K562 (cell line): ENCODE data around the gene HTR3C. TPM values are rescaled to one million over a fixed set of nuclear protein-coding genes. Genes with fewer than 3 reads are reported as not detected.
A peak's percentile ranks its signal among the peaks of the same experiment; 100 is the strongest.

Experiments used
- ATAC-seq: fragments of 200-7000 bp; cut with Tn5 transposase; 3 replicates; pipeline ENCODE4 v1.9.1; 2020; ENCODE audit warnings: moderate library complexity
- BruUV-seq: library from RNA; stranded (reverse); fragments of 400-500 nt; replicated peaks from 2 replicates; lab custom pipeline; 2021; lab: Mats Ljungman, UMichigan
- CTCF ChIA-PET: fragments of 300-600 bp; formaldehyde crosslinking; extraction: SDS; loops from one replicate; lab custom pipeline; 2021; ENCODE audit warnings: low intra/inter-chr PET ratio; lab: Yijun Ruan, JAX
- POLR2A ChIA-PET: fragments of 300-600, 350-650 bp; sonication (Branson Sonifier 250); formaldehyde crosslinking; extraction: SDS; loops from one replicate; lab custom pipeline; 2021; ENCODE audit warnings: antibody characterized with exemption, inconsistent platforms; lab: Yijun Ruan, JAX
- DNase-seq, 4 experiments: peaks; one replicate each; pipeline versions ENCODE4 v3.0.0 to v3.0.0-alpha.2; 2011 to 2018; ENCODE audit warnings: low spot score in 3 of 4, mixed read lengths in 3 of 4; ENCODE audit errors: extremely low read depth in 1 of 4
- FAIRE-seq: peaks from 2 replicates; lab custom pipeline; 2011; peaks lifted over from hg19 to GRCh38; lab: Jason Lieb, UNC
- H2AFZ ChIP-seq: 2 replicates; pipeline ENCODE4 v1.6.0; 2011; ENCODE audit warnings: low read depth, low read length, control low read depth, inconsistent platforms
- H3K27ac ChIP-seq: fragments of 200-600 bp; 3 replicates; pipeline ENCODE4 v1.8.0; 2011; ENCODE audit warnings: low read depth, mild to moderate bottlenecking, control low read depth, inconsistent platforms, low read length, moderate library complexity, mixed read lengths; ENCODE audit errors: extremely low read depth
- H3K27me3 ChIP-seq, 2 experiments: fragments of 300-600 bp in 1 of 2; 2 replicates in 1 of 2; 3 replicates in 1 of 2; pipeline versions ENCODE4 v1.6.0 to v1.8.0; 2011; ENCODE audit warnings: inconsistent platforms in 2 of 2, low read length in 2 of 2, mild to moderate bottlenecking in 1 of 2, mixed read lengths in 1 of 2, moderate library complexity in 1 of 2; ENCODE audit not compliant: control insufficient read depth in 2 of 2, insufficient read depth in 2 of 2
- H3K36me3 ChIP-seq: fragments of 300-600 bp; 3 replicates; pipeline ENCODE4 v1.8.0; 2011; ENCODE audit warnings: mild to moderate bottlenecking, low read length, inconsistent platforms; ENCODE audit not compliant: control insufficient read depth, insufficient read depth
- H3K4me1 ChIP-seq, 2 experiments: fragments of 200-600 bp in 1 of 2; replicated peaks in 1 of 2; 2 replicates in 1 of 2; 3 replicates in 1 of 2; pipeline versions ENCODE4 v1.5.1 to v1.8.0; 2011; ENCODE audit warnings: inconsistent platforms in 2 of 2, low read length in 2 of 2, mild to moderate bottlenecking in 1 of 2, mixed read lengths in 1 of 2, moderate library complexity in 1 of 2; ENCODE audit not compliant: control insufficient read depth in 2 of 2, insufficient read depth in 2 of 2
- H3K4me2 ChIP-seq: 2 replicates; pipeline ENCODE4 v1.6.1; 2011; ENCODE audit warnings: low read length, control low read depth, inconsistent platforms, mixed read lengths; ENCODE audit not compliant: insufficient read depth
- H3K4me3 ChIP-seq: fragments of 200-600 bp; sonication (generic), shearing (Covaris generic); 2 replicates; pipeline ENCODE4 v1.5.1; 2016; ENCODE audit warnings: control low read depth, inconsistent platforms
- H3K79me2 ChIP-seq: fragments of 200-600 bp; 3 replicates; pipeline ENCODE4 v1.8.0; 2011; ENCODE audit warnings: low read length, inconsistent platforms; ENCODE audit not compliant: control insufficient read depth, insufficient read depth
- H3K9ac ChIP-seq, 2 experiments: 2 replicates each; pipeline versions ENCODE4 v1.6.0 to v1.6.1; 2011; ENCODE audit warnings: low read depth in 2 of 2, low read length in 2 of 2, control low read depth in 1 of 2, inconsistent platforms in 1 of 2, mild to moderate bottlenecking in 1 of 2, mixed read lengths in 1 of 2; ENCODE audit not compliant: insufficient read depth in 1 of 2
- H3K9me1 ChIP-seq: one replicate; pipeline ENCODE4 v1.6.0; 2011; ENCODE audit warnings: inconsistent platforms, mild to moderate bottlenecking, low read length, moderate library complexity; ENCODE audit not compliant: control insufficient read depth, insufficient read depth
- H3K9me3 ChIP-seq: replicated peaks from 2 replicates; pipeline ENCODE4 v1.5.1; 2011; ENCODE audit warnings: low read depth, low read length, inconsistent platforms; ENCODE audit not compliant: control insufficient read depth, insufficient read depth
- H4K20me1 ChIP-seq: replicated peaks from 2 replicates; pipeline ENCODE4 v1.6.1; 2011; ENCODE audit warnings: low read length, inconsistent platforms, mixed read lengths; ENCODE audit not compliant: control insufficient read depth, insufficient read depth
- ARHGAP35 ChIP-seq: fragments of 450-650 bp; IDR thresholded peaks from 2 replicates; pipeline ENCODE4 v1.6.1; 2018; ENCODE audit not compliant: partially characterized antibody
- CBX3 ChIP-seq, 2 experiments: IDR thresholded peaks; 1 replicate in 1 of 2; 2 replicates in 1 of 2; pipeline ENCODE4 v1.6.1; 2012; ENCODE audit warnings: inconsistent platforms in 2 of 2, low read length in 2 of 2, borderline replicate concordance in 1 of 2, control low read depth in 1 of 2
- CBX5 ChIP-seq: IDR thresholded peaks from 2 replicates; pipeline ENCODE4 v1.6.1; 2014; ENCODE audit warnings: low read depth, borderline replicate concordance
- HDAC6 ChIP-seq: IDR thresholded peaks from 2 replicates; pipeline ENCODE4 v1.6.1; 2012; ENCODE audit warnings: low read depth, mild to moderate bottlenecking, control low read depth, inconsistent platforms, low read length, moderate library complexity
- JUND ChIP-seq, 2 experiments: IDR thresholded peaks; 2 replicates in 1 of 2; 3 replicates in 1 of 2; pipeline ENCODE4 v1.6.1; 2011; ENCODE audit warnings: borderline replicate concordance in 2 of 2, low read depth in 2 of 2, low read length in 2 of 2, improper control_type of control experiment in 1 of 2, missing biosample characterization in 1 of 2, missing genetic modification characterization in 1 of 2, missing genetic modification reagents in 1 of 2
- NR2C1 ChIP-seq, 2 experiments: fragments of 450-650 bp; IDR thresholded peaks; 2 replicates each; pipeline ENCODE4 v1.6.1; 2017; ENCODE audit warnings: mild to moderate bottlenecking in 2 of 2, antibody characterized with exemption in 1 of 2, inconsistent platforms in 1 of 2, missing compliant biosample characterization in 1 of 2, missing genetic modification characterization in 1 of 2
- POLR2AphosphoS2 ChIP-seq: IDR thresholded peaks from 2 replicates; pipeline ENCODE4 v1.6.1; 2012; ENCODE audit warnings: low read length, improper control_type of control experiment
- TRIM24 ChIP-seq, 2 experiments: fragments of 450-650 bp; IDR thresholded peaks; 2 replicates each; pipeline ENCODE4 v1.6.1; 2016
- TRIM28 ChIP-seq: fragments of 450-650 bp; IDR thresholded peaks from 2 replicates; pipeline ENCODE4 v1.6.1; 2017
- YY1 ChIP-seq, 3 experiments: IDR thresholded peaks; 2 replicates each; pipeline ENCODE4 v1.6.1; 2011; ENCODE audit warnings: low read length in 2 of 3, mild to moderate bottlenecking in 2 of 3, moderate library complexity in 2 of 3, borderline replicate concordance in 1 of 3, control low read depth in 1 of 3, low read depth in 1 of 3; ENCODE audit not compliant: insufficient read depth in 3 of 3, insufficient replicate concordance in 2 of 3, control insufficient read depth in 1 of 3, insufficient read length in 1 of 3; ENCODE audit errors: extremely low read depth in 1 of 3
- ZNF124 ChIP-seq: sonication (generic); formaldehyde crosslinking; IDR thresholded peaks from 2 replicates; pipeline ENCODE4 v1.8.1; 2022; ENCODE audit warnings: missing genetic modification reagents
- ZNF3 ChIP-seq: fragments of 250-450 bp; sonication (Bioruptor Pico); IDR thresholded peaks from 2 replicates; pipeline ENCODE4 v1.5.0; 2021; ENCODE audit warnings: mild to moderate bottlenecking, moderate library complexity
- ZNF324 ChIP-seq: fragments of 250-450 bp; sonication (Bioruptor Pico); IDR thresholded peaks from 2 replicates; pipeline ENCODE4 v1.4.0; 2020; ENCODE audit warnings: mild to moderate bottlenecking
- ZNF445 ChIP-seq: fragments of 250-450 bp; sonication (Bioruptor Pico); IDR thresholded peaks from 2 replicates; pipeline ENCODE4 v1.4.0; 2020; ENCODE audit warnings: low read depth, mild to moderate bottlenecking, moderate library complexity
- ZNF639 ChIP-seq, 2 experiments: fragments of 200-800 bp in 1 of 2; sonication (Bioruptor generic) in 1 of 2; sonication (generic) in 1 of 2; formaldehyde crosslinking in 1 of 2; IDR thresholded peaks in 1 of 2; conservative IDR thresholded peaks in 1 of 2; 2 replicates each; pipeline versions ENCODE4 v1.5.0 to v1.6.1; 2016 to 2020; ENCODE audit warnings: missing compliant biosample characterization in 1 of 2, missing genetic modification characterization in 1 of 2, missing genetic modification reagents in 1 of 2
- WGBS: fragments of 100-300 bp; shearing (Covaris generic); methylation state at CpG from one replicate; pipeline ENCODE4 v1.1.6; 2016; ENCODE audit warnings: low coverage, mixed read lengths; ENCODE audit not compliant: insufficient coverage; ENCODE audit errors: missing lambda C conversion rate; 5-methylcytosine and 5-hydroxymethylcytosine counted together
- in situ Hi-C: fragments of 300-500 bp; cut with MboI; formaldehyde crosslinking; loops from 4 replicates; pipeline ENCODE4 v1.15.0; 2018; ENCODE audit warnings: inconsistent platforms, mixed read lengths
- intact Hi-C: fragments of 100-400 bp; cut with micrococcal nuclease; formaldehyde crosslinking; loops from 2 replicates; pipeline ENCODE4 v1.14.2; 2022
- polyA plus RNA-seq, 8 experiments: library from polyadenylated mRNA; depleted of rRNA in 4 of 8; stranded (reverse) in 5 of 8; unstranded in 3 of 8; fragments of >200 nt; fragmentation: Nextera tagmentation in 2 of 8; fragmentation: Illumina TruSeq in 1 of 8; extraction: Ambion mirVana in 2 of 8; extraction: Trizol in 1 of 8; gene quantifications; 2 replicates each; pipeline versions ENCODE4 v1.2.1 to v1.2.3, GENCODE V29; 2011 to 2014; ENCODE audit warnings: inconsistent platforms in 1 of 8, missing spikeins in 1 of 8
- total RNA-seq, 7 experiments: library from RNA; depleted of rRNA in 6 of 7; stranded (reverse); fragments of >200 nt in 6 of 7; fragmentation: Illumina TruSeq in 2 of 7; extraction: Trizol in 2 of 7; gene quantifications; 2 replicates each; pipeline versions ENCODE4 v1.2.1 to v1.2.3, GENCODE V29; 2011 to 2021; ENCODE audit warnings: low replicate concordance in 1 of 7
- TF ChIP-seq, protein P1 (sequence below): fragments of 250-450 bp; sonication (Bioruptor Pico); IDR thresholded peaks from 2 replicates; pipeline ENCODE4 v1.5.0; 2020; ENCODE audit warnings: mild to moderate bottlenecking, borderline replicate concordance

The HTR3C gene
- total and polyA plus RNA-seq, 9 of the 15 experiments (the other 6 are each of a cell fraction or from before 2014, with no cell fraction given) = 0.04 to 0.06 TPM; not detected in 7

- TF ChIP-seq, protein P1, sequence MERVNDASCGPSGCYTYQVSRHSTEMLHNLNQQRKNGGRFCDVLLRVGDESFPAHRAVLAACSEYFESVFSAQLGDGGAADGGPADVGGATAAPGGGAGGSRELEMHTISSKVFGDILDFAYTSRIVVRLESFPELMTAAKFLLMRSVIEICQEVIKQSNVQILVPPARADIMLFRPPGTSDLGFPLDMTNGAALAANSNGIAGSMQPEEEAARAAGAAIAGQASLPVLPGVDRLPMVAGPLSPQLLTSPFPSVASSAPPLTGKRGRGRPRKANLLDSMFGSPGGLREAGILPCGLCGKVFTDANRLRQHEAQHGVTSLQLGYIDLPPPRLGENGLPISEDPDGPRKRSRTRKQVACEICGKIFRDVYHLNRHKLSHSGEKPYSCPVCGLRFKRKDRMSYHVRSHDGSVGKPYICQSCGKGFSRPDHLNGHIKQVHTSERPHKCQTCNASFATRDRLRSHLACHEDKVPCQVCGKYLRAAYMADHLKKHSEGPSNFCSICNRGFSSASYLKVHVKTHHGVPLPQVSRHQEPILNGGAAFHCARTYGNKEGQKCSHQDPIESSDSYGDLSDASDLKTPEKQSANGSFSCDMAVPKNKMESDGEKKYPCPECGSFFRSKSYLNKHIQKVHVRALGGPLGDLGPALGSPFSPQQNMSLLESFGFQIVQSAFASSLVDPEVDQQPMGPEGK (CRISPR knock-in tag) = no peak
- TF ChIP-seq NR2C1 (IDR thresholded peaks at IDR 0.05) = no peak
- TF ChIP-seq NR2C1 (tag; IDR thresholded peaks at IDR 0.05) = no peak
- TF ChIP-seq POLR2AphosphoS2 = no peak
- TF ChIP-seq ZNF3 (CRISPR knock-in tag) = no peak
- TF ChIP-seq HDAC6 = no peak
- no peak for TF ChIP-seq ARHGAP35
- no peak for TF ChIP-seq ZNF124 (CRISPR knock-in tag)
- peak; percentile 100 for TF ChIP-seq JUND (IDR thresholded peaks at IDR 0.05; ENCODE audit: borderline replicate concordance, low read depth, low read length)
- TF ChIP-seq JUND (tag; IDR thresholded peaks at IDR 0.05; ENCODE audit: borderline replicate concordance, low read depth, low read length) = peak; percentile 99
Observed at GRCh38 chr3:184085389-184085852, 32.6 kb downstream of the HTR3C start (continued).

- Histone ChIP-seq H3K9me3 (peaks cover 3% of the 10 kb centered on the region), H3K9ac (no peak overlapping the region), H3K4me1 (no peaks in the 10 kb centered on the region), H3K27me3 (no peaks in the 10 kb centered on the region), H3K36me3 (no peaks in the 10 kb centered on the region), H3K4me2 (no peak overlapping the region), H3K79me2 (no peaks in the 10 kb centered on the region), H3K9me1 (no peaks in the 10 kb centered on the region), H4K20me1 (no peaks in the 10 kb centered on the region), H2AFZ (no peak overlapping the region), H3K27ac (no peak overlapping the region), H3K4me3 (no peak overlapping the region)
- no TSS peak for BruUV-seq
- ChIA-PET POLR2A (interaction anchor here (0.6 kb wide), 1 partner anchor 31 kb away, joined by 3 read pairs; no protein-coding TSS in a partner anchor), CTCF (no interaction called here)
- in situ Hi-C loops (no loop called here), intact Hi-C loops (no loop called here)
- WGBS = 17% methylated on average over 3 of the region's 3 CpGs
- no peak for FAIRE-seq
- no peak for ATAC-seq
- no peak for DNase-seq
- TF ChIP-seq YY1 (IDR thresholded peaks at IDR 0.05; ENCODE audit: borderline replicate concordance in 1 of 3, control insufficient read depth in 1 of 3, extremely low read depth in 1 of 3, insufficient read depth in 3 of 3, insufficient read length in 1 of 3, insufficient replicate concordance in 2 of 3, low read depth in 1 of 3, low read length in 2 of 3) (no peak), TRIM24 (IDR thresholded peaks at IDR 0.05) (peak in 1 of 2 experiments; percentile 17; a peak in 1 of 4 replicates), ZNF324 (peak; percentile 99), ZNF639 (CRISPR knock-in tag; conservative IDR thresholded peaks at IDR 0.05 in 1 of 2, IDR thresholded peaks at IDR 0.05 in 1 of 2) (no peak), CBX5 (peak; percentile 84; the same call in 1 of the 2 replicates), ARHGAP35 (no peak), TRIM28 (peak; percentile 89), ZNF445 (CRISPR knock-in tag) (0 out of 2 replicates have a peak, but pooled peaks have one; percentile 30), CBX3 (IDR thresholded peaks at IDR 0.05; ENCODE audit: borderline replicate concordance in 1 of 2, low read length in 2 of 2) (peak in 1 of 2 experiments; percentile 83; a peak in 2 of 3 replicates)
Observed at GRCh38 chr3:184092199-184092598, 39.4 kb downstream of the HTR3C start.
